GM18517 (cell line): ENCODE measurements around the gene LRBA.
"Not testable (repeated sequence)": the region's sequence is repeated elsewhere in the genome, so short reads cannot be mapped to it uniquely, and the experiment has no call there.

Experiments
- ATAC-seq: cut with Tn5 transposase; IDR thresholded peaks from one replicate; pipeline ENCODE4 v1.9.1; 2021; ENCODE audit warnings: mild to moderate bottlenecking, moderate library complexity; ENCODE audit not compliant: unreplicated experiment

The LRBA gene

GRCh38 chr4:150534818-150535217 is 480.3 kb downstream of the LRBA start:
- no peak for ATAC-seq

DNA sequence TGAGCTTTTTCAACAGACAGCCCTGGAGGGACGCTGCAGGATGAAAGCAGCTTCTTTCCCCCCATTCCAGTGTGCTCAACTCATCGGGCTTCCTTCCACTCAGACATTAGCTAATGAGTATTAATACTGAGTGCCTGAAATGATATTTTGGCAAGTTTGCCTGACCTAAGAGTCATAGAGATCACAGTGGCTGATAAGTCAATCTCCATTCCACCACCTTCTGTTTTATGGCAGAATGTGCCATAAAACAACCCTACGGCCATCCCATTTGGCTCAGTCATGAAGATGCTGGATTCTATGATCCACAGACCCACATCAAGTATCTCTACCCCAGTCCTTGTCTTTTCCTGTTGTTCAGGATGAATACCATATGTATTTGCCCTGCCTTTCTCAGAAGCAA is 481.4 kb downstream of the LRBA start:
- ATAC-seq, result no peak

DNA sequence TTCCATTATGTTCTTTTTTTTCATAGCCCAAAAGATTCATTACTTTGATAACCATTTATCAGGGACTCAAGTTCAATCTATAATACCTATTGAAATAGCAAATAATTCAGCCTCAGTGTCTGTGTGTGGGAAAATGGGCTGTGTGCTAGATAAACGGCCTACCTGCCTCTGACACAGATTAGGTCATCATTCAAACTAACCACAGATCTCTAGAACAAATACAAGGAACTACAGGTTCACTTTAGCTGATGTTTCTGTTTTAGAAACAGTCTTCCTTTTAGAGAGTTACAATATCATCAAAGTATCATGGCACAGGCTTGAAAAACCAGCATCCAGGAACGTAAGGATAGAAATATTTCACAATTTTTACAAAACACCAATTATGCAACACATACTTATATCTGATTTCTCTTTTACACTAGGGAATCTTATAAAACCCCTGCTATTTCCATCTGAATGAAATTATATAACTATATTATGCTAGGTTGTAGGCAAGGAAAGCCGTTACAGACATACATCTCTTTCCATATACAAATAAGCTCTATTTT is 489.7 kb downstream of the LRBA start:
- ATAC-seq, result no peak

DNA sequence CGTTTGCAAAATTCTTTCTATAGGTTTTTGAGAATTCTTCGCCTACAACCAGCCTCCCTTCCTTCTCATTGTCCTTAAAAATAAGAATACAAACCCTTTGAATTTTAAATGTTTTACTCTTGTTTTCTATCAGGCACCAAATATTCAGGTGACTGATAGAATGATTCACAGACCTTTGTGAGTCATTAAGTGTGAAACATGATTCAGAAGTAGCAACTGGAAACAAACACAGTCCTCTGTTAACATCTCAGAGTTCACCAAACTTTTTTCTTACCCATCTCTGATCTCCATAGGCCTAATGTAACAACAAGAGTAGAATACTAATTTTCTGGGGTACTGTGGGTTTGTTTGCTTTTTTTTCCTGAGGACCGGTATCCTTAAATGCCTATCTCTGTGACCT is 496.5 kb downstream of the LRBA start:
- no peak for ATAC-seq

DNA sequence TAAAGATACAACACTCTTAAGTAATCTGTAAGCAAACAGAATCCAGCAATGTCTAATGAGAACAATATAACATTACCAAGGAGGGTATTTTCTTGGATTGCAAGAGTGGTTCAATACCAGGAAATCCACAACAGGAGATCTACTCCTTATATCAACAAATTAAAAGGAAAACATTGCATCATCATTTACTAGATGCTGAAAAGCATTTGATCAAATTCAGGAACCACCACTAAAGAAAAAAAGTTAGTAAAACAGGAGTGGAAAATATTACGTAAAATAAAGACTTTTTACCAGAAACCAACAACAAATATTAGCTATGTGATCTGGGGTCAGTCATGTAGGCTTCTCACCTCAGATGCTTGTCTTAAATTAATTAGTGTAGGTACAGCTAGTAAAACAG is 499.9 kb downstream of the LRBA start:
- no peak for ATAC-seq

- no peak for ATAC-seq
Observed at GRCh38 chr4:150514709-150515108, 500.4 kb downstream of the LRBA start.

DNA sequence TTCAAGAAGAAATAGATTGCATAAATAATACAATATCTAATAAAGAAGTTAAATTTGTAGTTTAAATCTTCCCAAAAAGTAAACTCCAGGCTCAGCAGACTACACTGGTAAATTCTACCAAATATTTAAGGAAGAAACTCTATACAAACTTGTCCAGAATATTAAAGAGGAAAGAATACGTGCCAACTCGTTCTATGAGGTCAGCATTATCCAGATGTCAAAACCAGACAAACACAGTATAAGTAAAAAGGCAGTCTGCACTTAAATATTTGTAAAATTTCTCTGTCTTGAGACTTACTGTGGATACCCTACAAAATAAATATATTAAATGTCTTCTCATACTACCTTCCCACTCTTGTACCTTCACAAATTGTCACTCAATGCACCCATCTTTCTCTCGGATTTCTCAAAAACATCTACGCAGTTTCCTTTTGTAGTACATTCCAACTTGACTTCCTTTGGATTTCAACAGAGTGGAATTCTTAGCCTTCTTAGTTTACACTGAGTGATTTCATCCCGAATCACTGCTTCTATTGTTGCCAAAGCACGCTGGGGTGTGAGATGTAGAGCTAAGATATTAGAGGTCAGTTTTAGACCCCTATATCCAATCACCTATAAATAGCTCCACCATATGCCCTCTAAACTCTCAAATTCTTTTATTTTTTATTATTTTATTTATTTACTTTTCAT is 504.8 kb downstream of the LRBA start:
- no peak for ATAC-seq

DNA sequence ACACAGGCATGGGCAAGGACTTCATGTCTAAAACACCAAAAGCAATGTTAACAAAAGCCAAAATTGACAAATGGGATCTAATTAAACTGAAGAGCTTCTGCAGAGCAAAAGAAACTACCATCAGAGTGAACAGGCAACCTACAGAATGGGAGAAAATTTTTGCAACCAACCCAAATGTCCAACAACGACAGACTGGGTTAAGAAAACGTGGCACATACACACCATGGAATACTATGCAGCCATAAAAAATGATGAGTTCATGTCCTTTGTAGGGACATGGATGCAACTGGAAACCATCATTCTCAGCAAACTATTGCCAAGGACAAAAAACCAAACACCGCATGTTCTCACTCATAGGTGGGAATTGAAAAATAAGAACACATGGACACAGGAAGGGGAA is 507.4 kb downstream of the LRBA start:
- ATAC-seq, result not testable (repeated sequence)

- no peak for ATAC-seq
Observed at GRCh38 chr4:150501983-150502382, 513.1 kb downstream of the LRBA start.

GRCh38 chr4:150501009-150501727 is 513.9 kb downstream of the LRBA start:
- no peak for ATAC-seq

DNA sequence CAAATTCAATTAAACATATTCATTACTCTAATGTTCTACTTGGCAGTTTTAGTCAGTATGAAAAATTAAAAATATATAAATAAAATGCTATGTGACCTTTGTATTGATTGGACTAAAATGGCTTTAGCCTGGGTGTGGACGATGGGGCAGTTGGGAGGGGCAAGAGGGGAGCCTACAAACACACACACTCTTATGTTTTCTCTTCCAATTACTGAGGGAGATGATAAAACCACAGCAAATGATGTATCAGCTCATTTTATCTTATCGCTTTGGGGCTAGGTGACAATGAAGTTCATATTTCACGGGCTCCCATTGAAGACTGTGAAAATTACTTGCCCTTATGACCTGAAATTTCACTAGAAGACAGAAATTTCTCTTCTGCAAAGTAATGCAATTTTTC is 517.5 kb downstream of the LRBA start:
- no peak for ATAC-seq

GRCh38 chr4:150495550-150495949 is 519.5 kb downstream of the LRBA start:
- ATAC-seq, result no peak

- no peak for ATAC-seq
Observed at GRCh38 chr4:150493851-150494250, 521.2 kb downstream of the LRBA start.

- ATAC-seq, result no peak
Observed at GRCh38 chr4:150491132-150492049, 523.7 kb downstream of the LRBA start.

- no peak for ATAC-seq
Observed at GRCh38 chr4:150482581-150482980, 532.5 kb downstream of the LRBA start.

GRCh38 chr4:150479657-150480056 is 535.4 kb downstream of the LRBA start:
- ATAC-seq, result no peak

- no peak for ATAC-seq
Observed at GRCh38 chr4:150477869-150478268, 537.2 kb downstream of the LRBA start.

DNA sequence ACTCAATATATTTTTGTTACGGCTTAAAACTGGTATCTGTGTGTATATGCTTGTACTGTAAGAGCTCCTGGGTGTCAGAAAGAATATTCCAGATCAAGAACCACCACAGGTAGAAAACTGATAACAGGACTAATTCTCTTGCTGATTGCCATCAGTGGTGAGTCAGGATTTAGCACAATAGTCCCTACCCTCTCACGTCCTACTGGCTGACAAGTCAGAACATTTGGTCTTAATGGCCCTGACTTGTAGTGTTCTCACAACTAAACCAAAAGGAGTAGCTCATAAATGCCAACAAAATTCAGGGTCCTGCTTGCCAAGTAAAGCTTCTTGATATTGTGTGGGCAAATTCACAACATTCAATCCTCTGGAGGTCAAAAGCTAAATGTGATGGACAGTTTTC is 538.3 kb downstream of the LRBA start:
- ATAC-seq, result no peak

DNA sequence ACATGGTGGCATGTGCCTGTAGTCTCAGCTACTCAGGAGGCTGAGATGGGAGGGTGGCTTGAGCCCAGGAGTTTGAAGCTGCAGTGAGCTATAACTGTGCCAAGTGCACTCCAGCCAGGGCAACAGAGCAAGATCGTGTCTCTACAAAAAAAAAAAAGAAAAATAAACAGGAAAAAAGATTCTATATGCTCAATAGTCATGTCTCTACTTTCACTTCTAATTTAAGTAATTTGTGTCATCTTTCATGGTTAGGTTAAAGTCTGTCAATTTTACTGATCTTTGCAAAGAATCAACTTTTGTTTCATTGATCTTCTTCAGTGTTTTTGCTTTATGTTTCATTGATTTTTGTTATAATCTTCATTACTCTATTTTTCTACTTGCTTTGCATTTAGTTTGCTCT is 539.3 kb downstream of the LRBA start:
- ATAC-seq, result no peak

- ATAC-seq, result no peak
Observed at GRCh38 chr4:150464523-150464922, 550.6 kb downstream of the LRBA start.

- no peak for ATAC-seq
Observed at GRCh38 chr4:150462743-150463142, 552.3 kb downstream of the LRBA start.
